Measurements from ENCODE around the gene FAM174C. TPM values are rescaled to one million over a fixed set of nuclear protein-coding genes. Genes with fewer than 3 reads are reported as not detected.

Gene FAM174C
- polyA plus RNA-seq, 4 donors: 13.3 to 29.7 (median 15.8) TPM

- no peak for DNase-seq (ENCODE audit: low read depth in 4 of 4, low spot score in 3 of 4)
These were observed 25.3 kb upstream of the FAM174C start for GRCh38 chr19:1249990-1250436.

- DNase-seq (ENCODE audit: low read depth in 4 of 4, low spot score in 3 of 4): no peak
These were observed 24.7 kb upstream of the FAM174C start for GRCh38 chr19:1250437-1251260.

DNA sequence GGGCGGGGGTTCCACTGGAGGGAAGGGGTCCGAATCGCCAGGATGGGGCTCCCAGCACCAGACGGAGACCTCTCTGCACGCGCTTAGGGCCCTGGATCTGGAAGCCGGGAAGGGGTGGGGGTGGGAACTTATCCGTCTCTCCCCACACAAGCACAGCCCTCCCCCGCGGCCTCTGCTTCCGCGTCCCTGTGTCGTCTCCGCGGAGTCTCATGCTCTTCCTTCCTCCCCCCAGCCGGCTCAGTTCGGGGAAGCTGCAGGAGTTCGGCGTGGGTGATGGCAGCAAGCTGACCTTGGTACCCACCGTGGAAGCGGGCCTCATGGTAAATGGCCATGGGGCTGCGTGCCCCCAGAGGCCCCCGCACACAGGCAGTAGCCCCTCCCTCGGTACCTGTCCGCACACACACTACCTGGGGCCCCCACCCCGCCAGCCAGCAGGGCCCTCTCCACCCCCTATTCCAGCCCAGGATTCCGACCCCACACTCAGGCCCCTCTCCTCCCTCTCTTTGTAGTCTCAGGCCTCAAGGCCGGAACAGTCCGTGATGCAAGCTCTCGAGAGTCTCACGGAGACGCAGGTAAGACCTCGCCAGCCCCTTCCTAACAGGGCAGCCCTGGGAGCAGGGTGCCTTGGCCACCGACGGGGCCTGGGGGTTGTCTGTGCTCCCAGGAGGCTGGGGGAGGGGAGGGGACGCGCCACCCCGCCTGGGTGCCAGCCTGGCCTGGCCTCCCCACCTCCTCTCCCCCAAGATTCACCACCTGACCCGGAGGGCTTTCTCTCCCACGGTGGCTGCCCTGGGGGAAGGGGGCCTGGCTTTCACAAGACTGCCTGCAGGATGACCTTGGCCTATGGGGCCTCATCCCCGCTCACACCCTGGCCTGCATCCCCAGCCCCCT is 23.8 kb upstream of the FAM174C start:
- no peak for DNase-seq (ENCODE audit: low read depth in 4 of 4, low spot score in 3 of 4)

DNA sequence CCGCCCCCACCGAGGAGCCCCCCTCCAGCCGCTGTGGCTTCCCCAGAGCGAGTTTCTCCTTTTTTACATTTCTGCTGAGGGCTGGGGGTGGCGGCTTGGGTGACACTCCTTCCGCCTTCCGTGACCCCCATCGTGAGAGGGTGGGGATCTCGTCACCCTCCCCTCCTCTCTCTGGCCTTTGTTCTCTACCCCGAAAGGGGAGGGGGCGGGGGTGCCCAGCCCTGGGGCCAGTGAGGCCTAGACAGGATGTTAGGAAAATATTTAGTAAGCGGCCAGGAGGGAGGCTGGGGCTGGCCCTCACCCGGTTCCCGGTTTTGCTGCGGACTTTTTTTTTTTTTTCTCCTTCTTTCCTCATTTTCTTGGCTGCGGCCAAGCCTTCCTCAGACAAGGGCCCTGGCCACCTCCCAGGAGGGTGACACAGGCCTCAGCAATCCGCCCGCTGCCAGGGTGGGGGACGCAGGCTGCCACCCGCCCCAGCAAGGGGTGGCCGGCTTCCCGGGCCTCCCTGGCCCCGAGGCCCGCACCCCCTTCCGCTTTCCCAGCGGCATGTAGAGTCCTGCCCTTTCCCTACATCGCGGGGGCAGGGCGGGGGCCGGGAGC is 23.0 kb upstream of the FAM174C start:
- DNase-seq (ENCODE audit: low read depth in 4 of 4, low spot score in 3 of 4): no peak

DNA sequence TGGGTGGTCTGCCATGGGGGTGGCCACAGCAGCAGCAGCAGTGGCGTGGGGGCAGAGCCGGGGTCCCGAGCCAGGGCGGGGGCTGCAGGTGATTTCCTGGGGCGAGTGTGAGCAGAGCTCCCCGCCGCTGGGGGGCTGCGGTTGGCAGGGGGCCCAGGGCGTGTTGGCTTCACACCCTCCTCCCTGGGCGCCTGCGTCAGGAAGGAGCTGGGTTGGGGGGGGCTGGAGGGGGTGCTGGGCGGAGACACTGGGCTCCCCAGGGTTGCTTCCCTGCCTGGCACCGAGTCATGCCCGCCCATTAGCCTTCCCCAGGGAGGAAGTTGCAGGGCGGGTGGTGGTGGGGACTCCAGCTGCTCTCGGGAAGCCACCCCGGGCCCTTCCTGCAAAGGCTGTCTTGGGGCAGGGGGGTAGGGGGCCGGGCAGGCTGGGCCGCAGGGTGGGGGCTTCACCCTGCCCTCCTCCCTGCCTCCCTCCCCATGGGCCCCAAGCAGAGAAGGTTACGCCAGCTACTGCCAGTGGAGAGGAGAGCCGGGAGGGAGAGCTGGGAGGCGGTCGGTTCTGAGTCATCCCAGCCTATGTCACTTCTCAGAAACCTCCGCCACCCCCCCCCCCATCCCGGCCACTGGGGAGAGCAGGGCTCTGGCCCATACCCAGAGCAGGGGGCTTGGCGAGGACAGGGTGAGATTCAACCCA is 22.4 kb upstream of the FAM174C start:
- no peak for DNase-seq (ENCODE audit: low read depth in 4 of 4, low spot score in 3 of 4)

DNA sequence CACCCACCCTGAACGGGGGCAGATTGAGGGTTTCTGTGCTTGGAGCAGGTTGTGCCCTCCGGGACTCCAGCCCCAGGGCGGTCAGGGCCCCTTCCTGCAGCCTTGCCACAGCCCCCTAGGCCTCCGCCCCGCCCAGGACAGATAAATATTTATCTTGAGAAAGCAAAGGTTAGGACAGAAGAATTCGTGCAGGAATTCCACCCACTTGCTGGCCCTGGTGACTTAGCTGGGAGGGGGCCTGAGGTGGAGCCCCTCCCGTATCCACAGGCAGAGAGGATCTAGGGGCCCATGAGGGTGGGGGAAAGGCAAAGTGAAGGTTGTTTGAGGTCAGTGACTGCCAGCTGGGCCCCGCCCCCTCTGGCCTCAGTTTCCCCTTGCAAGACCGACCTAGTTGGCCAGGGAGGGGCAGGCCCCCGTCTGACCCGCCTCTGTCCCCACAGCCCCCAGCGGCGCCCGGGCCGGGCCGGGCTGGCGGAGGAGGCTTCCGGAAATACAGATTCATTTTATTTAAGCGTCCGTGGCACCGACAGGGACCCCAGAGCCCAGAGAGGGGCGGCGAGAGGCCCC is 21.7 kb upstream of the FAM174C start:
- no peak for DNase-seq (ENCODE audit: low read depth in 4 of 4, low spot score in 3 of 4)

GRCh38 chr19:1254081-1254527 is 21.2 kb upstream of the FAM174C start:
- no peak for DNase-seq (ENCODE audit: low read depth in 4 of 4, low spot score in 3 of 4)

- DNase-seq (ENCODE audit: low read depth in 4 of 4, low spot score in 3 of 4): no peak
These were observed 20.7 kb upstream of the FAM174C start for GRCh38 chr19:1254530-1255185.

DNA sequence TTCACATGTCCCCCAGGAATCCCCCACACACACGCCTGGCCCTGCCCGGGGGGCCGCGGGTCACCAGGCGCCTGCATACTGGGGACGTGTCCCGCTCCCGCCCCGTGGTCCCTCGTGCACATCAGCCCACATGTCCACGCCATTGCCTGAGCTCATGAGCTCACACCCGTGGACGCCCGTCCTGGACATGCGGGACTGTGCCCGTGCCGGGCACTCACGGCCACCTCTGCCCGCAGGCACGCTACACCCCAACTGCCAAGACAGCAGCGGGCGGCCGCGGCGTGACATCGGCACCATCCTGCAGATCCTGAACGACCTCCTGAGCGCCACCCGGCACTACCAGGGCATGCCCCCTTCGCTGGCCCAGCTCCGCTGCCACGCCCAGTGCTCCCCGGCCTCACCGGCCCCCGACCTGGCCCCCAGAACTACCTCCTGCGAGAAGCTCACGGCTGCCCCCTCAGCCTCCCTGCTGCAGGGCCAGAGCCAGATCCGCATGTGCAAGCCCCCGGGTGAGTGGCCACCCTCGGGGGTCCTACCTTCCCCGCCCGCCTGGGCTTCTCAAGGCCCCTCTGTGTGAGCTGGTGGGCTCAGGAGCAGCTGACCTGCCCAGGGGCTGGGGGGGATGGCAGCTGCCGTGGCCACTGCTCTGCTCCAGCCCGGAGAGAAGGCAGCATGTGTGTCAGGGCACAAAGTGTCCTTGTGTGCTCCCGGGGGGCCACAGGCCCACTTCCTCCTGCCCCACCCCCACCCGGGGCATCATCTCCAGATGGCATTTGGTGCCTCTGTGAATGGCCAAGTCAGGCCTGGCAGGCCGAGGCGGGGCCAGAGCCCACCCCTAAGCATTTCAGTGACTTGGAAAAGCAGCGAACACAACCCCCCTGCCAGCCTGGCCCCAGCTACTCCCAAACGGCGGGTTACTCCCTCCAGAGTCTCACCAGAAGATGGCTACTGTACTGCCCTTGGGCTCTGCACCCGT is 19.9 kb upstream of the FAM174C start:
- DNase-seq (ENCODE audit: low read depth in 4 of 4, low spot score in 3 of 4): no peak

DNA sequence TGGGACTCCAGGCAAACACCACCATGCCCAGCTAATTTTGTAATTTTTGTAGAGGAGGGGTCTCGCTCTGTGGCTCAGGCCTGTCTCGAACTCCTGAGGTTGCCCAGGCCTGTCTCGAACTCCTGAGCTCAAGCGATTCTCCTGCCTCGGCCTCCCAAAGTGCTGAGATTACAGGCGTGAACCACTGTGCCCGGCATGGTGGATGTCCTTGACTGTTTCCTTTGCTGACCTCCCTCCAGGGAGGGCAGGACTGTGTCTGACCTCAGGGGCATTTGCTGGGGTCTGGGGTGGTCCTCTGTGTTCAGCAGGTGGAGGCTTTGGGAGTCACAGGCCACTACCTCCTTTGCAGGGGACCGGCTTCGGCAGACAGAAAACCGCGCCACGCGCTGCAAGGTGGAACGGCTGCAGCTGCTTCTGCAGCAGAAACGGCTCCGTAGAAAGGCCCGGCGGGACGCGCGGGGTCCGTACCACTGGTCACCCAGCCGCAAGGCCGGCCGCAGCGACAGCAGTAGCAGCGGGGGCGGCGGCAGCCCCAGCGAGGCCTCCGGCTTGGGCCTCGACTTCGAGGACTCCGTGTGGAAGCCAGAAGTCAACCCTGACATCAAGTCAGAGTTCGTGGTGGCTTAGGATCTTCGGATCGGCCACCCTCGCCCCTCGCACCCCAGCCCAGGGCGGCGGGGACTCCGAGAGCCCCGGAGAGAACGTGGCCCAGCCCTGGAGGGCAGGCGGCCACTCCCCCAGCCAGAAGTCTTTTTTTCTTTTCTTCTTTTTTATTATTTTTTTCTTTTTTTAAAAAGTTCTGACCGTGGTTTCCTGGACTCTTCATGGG is 18.5 kb upstream of the FAM174C start:
- no peak for DNase-seq (ENCODE audit: low read depth in 4 of 4, low spot score in 3 of 4)

GRCh38 chr19:1257475-1258162 is 17.7 kb upstream of the FAM174C start:
- DNase-seq (ENCODE audit: low read depth in 4 of 4, low spot score in 3 of 4): no peak

- DNase-seq (ENCODE audit: low read depth in 4 of 4, low spot score in 3 of 4): no peak
These were observed 17.2 kb upstream of the FAM174C start for GRCh38 chr19:1258163-1258492.

GRCh38 chr19:1258707-1259205 is 16.6 kb upstream of the FAM174C start:
- DNase-seq (ENCODE audit: low read depth in 4 of 4, low spot score in 3 of 4): no peak

- no peak for DNase-seq (ENCODE audit: low read depth in 4 of 4, low spot score in 3 of 4)
These were observed 16.0 kb upstream of the FAM174C start for GRCh38 chr19:1259206-1259875.

DNA sequence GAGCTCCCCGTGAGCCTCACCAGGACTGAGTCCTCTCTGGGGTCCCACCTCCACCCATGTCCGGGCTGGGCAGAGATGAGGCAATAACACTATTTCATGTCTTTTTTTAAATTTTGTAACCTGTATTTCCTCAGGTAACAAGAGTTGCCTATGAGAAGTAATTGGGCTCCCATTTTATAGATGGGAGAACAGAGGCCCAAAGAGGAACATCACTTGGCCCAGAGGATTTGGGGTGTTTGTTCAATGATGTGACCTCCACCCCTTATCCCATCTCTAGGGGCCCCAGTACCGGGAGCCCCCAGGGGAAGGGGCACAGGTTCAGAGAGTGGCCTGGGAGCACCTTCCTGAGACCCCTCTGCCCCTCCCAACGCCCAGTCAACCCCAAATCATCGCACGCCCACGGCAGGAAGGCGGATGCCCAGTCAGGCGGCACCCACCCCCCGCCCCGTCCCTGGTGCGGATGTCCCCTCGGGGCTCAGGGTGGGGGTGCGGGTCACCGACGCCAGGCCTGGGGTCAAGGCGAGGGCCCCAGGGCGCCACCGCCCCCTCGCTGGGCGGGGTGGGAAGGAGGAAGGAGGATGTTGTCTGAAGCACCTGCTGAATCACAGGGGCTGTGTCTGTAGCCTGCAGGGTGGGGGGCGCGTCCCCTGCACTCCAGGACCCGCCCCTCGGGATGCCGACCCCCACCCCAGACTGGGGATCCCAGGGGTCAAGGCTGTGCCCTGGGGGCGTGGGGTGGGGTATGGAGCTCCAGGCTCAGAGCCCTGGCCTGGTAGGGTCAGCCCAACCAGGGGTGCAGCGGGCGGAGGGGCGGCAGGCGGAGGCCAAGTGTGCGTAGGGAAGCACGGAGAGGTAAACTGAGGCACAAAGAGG is 15.2 kb upstream of the FAM174C start:
- DNase-seq (ENCODE audit: low read depth in 4 of 4, low spot score in 3 of 4): no peak
